HG02884 (cell line): Measurements from ENCODE around the gene TRAPPC2L.
"Not testable (repeated sequence)": the region's sequence is repeated elsewhere in the genome, so short reads cannot be mapped to it uniquely, and the experiment has no call there.

Experiments
- ATAC-seq: cut with Tn5 transposase; IDR thresholded peaks from one replicate; pipeline ENCODE4 v1.9.1; 2021; ENCODE audit warnings: mild to moderate bottlenecking, moderate library complexity; ENCODE audit not compliant: unreplicated experiment

Gene TRAPPC2L

GRCh38 chr16:88817785-88818574 lies 38.9 kb upstream of the TRAPPC2L start:
- ATAC-seq: no peak

DNA sequence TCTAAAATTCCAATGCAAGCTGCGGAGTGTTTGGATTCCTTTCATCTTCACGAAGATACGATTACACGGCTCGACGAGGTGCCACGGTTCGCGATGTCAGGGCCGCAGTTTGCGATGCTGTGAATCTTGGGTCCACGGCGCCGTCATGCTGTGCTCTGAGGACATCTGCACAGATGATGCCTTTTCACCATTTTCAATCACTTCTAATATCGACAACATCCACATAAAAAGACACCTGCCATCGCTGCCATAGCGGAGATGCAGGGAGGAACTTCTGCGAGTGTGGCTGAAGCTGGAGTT lies 38.4 kb upstream of the TRAPPC2L start:
- no peak for ATAC-seq

DNA sequence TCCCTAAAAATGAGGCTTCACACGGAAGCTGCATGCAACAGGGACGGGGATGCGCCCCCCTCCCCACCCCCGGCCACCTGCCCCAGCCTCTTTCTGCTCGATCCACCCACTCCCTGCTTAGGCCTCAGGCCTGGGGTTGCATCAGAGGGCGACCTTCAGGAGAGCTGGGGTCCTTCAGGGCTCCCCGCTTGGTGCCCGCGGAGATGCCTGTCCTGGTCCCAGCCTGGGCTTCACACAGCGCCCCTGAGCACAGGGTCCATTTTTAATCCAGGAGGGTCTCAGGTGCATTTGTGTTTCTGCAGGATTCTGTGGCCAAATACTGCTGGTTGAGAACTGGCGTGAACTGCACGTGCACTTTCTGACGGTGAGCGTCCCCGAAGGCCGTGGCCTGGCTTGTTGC lies 37.8 kb upstream of the TRAPPC2L start:
- no peak for ATAC-seq

DNA sequence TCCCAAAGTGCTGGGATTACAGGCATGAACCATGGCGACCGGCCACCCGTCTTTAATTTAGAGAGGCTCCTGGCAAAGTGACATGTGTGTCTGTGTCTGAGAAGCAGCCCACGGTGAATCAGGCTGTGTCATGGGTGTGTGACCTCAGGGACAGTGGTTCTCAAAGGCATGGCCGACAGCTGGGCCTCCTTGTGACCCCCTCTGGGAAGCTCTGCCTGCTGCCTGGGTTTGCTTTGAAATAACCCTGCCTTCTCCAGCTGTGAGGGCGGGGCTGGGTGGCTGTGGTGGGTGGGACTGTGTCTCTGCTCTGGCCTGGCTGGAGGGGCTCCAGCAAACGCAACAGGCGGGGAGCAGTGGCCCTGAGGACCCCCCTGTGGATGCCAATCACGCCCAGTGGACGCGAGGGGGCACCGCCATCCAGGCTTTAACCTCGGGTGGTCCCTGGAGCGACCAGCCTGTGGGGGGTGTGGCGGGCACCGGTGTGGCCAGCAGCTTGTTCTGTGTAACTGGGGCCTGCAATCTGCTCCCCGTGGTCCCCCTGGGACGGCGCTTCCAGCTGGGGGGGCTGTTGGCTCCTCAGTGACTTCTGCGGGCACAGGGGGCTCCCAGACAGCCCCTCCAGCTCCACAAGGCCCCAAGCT lies 36.4 kb upstream of the TRAPPC2L start:
- no peak for ATAC-seq

DNA sequence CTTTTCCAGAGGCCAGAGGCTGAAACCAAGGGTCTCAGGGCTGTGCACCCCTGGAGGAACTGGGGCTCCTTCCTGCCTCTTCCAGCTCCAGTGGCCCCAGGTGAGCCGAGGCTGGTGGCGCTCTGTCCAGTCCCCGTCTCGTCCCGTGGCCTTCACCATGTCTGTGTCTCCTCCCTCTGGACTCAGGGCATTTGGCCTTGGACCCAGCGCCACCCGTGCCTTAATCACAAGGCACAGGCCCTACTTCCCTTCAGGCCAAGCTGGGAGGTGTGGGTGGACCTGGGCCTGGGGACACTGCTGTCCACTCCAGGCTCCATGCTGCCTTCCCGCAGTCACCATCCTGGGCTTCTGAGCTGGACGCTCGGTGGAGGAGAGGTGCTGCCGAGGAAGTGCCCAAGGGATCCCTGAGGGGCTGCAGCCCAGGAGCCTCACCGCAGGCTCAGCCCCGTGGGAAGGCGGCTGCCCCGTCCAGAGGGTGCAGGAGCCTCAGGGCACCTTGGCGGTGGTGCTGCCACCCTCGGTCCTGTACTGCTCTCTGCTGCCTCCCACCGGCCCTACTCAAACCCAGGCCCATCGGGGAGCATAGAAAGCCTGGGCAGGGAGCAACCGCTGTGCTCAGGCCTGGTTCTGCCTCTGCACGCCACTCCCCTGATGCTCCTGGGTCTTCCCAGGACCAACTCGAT lies 35.6 kb upstream of the TRAPPC2L start:
- no peak for ATAC-seq

- ATAC-seq: no peak
Measured at GRCh38 chr16:88822281-88823040, 34.5 kb upstream of the TRAPPC2L start.

- ATAC-seq: not testable (repeated sequence)
Measured at GRCh38 chr16:88823646-88824045, 33.3 kb upstream of the TRAPPC2L start.

GRCh38 chr16:88824256-88825077 lies 32.5 kb upstream of the TRAPPC2L start:
- no peak for ATAC-seq

DNA sequence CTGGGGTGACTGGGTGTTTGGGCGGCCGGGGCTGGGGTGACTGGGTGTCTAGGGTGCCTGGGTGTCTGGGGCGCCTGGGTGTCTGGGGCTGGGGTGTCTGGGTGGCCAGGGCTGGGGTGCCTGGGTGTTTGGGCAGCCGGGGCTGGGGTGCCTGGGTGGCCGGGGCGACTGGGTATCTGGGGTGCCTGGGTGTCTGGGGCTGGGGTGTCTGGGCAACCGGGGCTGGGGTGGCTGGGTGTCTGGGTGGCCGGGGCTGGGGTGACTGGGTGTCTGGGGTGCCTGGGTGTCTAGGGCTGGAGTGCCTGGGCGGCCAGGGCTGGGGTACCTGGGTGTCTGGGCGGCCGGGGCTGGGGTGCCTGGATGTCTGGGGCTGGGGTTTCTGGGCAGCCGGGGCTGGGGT lies 31.8 kb upstream of the TRAPPC2L start:
- no peak for ATAC-seq

GRCh38 chr16:88826070-88826840 lies 30.7 kb upstream of the TRAPPC2L start:
- ATAC-seq: no peak

DNA sequence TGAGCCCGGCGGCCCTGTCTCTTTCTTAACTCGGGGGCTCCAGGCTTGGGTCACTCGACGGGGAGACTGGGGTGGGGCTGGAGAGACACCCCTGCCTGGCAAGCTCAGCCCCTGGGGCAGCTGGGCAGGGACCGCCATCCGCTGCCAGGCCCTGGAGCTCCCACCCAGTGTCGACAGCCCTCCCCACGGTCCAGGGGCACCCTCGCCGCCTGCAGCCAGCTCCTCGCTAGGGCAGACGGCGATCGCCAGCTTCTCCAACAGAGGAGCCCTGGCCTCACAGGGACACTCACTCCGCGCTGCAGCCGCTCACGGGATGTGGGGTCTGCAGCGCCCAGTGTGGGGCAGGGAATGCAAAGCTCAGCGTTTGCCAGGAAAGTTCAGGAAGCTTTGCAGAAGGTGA lies 29.2 kb upstream of the TRAPPC2L start:
- no peak for ATAC-seq

DNA sequence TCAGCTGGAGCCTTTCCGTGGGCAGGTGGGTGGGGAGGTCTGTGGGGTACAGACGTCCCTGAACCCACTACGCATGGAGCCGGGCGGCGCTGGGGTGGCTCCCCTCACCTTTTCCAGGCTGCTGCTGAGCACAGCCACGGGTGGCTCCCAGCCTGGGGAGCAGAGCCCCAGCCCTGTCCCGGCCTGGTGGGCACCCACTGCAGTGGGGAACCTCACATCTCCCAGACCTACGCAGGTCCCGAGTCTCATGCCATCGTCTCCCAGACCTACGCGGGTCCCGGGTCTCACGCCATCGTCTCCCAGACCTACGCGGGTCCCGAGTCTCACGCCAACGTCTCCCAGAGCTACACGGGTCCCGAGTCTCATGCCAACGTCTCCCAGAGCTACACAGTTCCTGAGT lies 28.2 kb upstream of the TRAPPC2L start:
- ATAC-seq: no peak

DNA sequence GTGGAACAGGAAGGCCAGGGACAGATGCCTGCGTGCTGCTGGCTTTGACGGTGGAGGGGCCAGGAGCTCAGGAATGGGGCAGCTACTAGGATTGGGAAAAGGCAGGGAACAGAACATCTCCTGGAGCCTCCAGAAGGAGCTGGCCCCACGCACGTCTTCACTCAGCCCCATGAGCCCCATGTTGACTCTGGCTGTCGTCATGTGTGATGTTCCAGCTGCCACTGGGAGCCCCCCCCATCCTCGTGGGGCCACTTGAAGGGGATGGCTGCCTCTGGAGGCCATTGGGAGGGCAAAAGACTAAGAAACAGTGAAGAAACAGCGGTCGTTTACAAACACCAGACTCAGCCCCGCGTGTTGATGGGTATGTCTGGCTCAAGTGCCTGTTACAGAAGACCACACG lies 26.7 kb upstream of the TRAPPC2L start:
- ATAC-seq: no peak

GRCh38 chr16:88830783-88831182 lies 26.1 kb upstream of the TRAPPC2L start:
- no peak for ATAC-seq

DNA sequence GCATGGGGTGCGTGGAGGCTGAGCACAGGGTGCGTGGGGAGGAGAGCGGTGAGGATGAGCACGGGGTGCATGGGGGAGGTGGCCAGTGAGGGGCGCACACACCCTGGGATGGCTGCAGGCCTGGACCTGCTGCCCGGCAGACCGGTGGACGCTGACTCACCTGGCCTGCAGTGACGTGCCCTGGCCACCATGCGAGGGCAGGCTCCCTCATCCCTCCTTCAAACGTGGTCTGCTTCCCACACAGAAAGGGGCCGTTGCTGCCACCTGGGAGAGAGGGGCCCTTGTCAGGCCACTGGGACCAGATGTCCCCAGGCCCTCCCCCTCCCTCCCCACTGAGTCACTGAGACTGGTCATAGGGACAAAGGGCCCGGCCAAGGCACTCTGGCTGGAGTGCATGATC lies 25.1 kb upstream of the TRAPPC2L start:
- no peak for ATAC-seq

DNA sequence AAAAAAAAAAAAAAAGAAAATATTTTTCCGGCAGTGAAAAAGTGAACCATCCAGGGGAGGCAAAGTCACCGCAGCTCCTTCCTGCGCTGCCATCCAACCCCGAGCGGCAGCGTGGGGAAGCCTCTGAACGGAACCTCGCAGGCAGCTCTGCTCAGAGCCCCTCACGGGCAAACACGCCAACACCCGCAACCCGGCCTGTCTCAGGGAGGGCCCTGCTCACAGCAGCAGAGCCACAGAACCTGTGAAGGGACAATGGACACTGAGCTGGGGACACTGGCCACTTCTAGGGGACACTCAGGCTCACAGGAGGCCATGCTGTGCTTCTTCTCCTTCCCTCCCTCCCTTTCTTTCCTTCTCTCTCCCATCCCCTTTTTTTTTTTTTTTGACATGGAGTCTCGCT lies 23.8 kb upstream of the TRAPPC2L start:
- no peak for ATAC-seq

- ATAC-seq: no peak
Measured at GRCh38 chr16:88834670-88835069, 22.3 kb upstream of the TRAPPC2L start.

DNA sequence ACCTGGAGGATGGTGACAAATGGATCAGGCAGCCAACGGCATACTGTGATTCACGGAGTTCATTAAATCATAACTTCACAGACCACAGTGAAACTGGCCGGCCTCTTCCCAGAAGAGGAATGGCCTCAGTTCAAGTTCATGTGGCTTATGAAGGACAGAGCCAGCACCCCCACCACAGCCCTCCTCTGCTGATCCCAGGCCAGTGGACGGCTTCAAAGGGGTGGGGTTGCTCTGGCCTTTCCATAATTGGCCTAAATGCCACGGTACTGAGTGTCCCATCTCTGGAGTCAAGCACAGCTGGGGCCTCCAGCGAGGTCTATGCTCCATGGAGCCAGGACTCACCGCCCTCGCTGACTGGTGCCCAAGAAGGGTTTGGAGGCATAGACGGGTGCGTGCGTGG lies 21.5 kb upstream of the TRAPPC2L start:
- no peak for ATAC-seq

DNA sequence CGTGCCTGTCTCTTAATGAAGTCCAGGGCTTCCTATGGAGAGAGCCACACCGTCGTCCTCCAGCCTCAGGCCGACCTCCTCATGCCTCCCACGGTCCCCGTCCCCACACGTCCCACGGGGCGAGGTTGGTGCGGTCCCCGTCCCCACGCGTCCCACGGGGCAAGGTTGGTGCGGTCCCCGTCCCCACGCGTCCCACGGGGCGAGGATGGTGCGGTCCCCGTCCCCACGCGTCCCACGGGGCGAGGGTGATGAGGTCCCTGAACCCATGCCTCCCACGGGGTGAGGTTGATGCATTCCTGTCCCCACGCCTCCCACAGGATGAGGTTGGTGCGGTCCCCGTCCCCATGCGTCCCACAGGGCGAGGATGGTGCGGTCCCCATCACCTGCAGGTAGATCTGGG lies 21.1 kb upstream of the TRAPPC2L start:
- ATAC-seq: no peak

- no peak for ATAC-seq
Measured at GRCh38 chr16:88836791-88837190, 20.1 kb upstream of the TRAPPC2L start.
